H9 (cell line): ENCODE measurements around the gene SPR. TPM values are rescaled to one million over a fixed set of nuclear protein-coding genes. Genes with fewer than 3 reads are reported as not detected.

Source experiments
- DNase-seq: peaks from one replicate; pipeline ENCODE4 v3.0.0-alpha.2; 2017
- H2AFZ ChIP-seq: one replicate; pipeline ENCODE4 v1.6.1; 2013; ENCODE audit warnings: mild to moderate bottlenecking, low read length, control low read depth, moderate library complexity
- H2AK5ac ChIP-seq: 2 replicates; pipeline ENCODE4 v1.6.1; 2013; ENCODE audit warnings: low read length, control low read depth, mixed read lengths; ENCODE audit not compliant: insufficient read length
- H2BK120ac ChIP-seq: one replicate; pipeline ENCODE4 v1.6.1; 2013; ENCODE audit warnings: low read depth, mild to moderate bottlenecking, low read length, control low read depth, inconsistent platforms; ENCODE audit not compliant: poor library complexity, severe bottlenecking
- H2BK12ac ChIP-seq: 2 replicates; pipeline ENCODE4 v1.6.1; 2013; ENCODE audit warnings: low read length, control low read depth, mixed read lengths, low read depth; ENCODE audit not compliant: insufficient read length
- H2BK15ac ChIP-seq: 2 replicates; pipeline ENCODE4 v1.6.1; 2013; ENCODE audit warnings: low read depth, low read length, control low read depth
- H2BK20ac ChIP-seq: one replicate; pipeline ENCODE4 v1.6.1; 2013; ENCODE audit warnings: low read depth, mild to moderate bottlenecking, low read length, control low read depth, inconsistent platforms; ENCODE audit not compliant: poor library complexity, severe bottlenecking
- H2BK5ac ChIP-seq: 2 replicates; pipeline ENCODE4 v1.6.1; 2013; ENCODE audit warnings: low read length, control low read depth, mixed read lengths; ENCODE audit not compliant: insufficient read length
- H3K14ac ChIP-seq: 2 replicates; pipeline ENCODE4 v1.6.1; 2013; ENCODE audit warnings: low read length, control low read depth; ENCODE audit not compliant: insufficient read depth
- H3K18ac ChIP-seq: 2 replicates; pipeline ENCODE4 v1.6.1; 2013; ENCODE audit warnings: low read depth, mild to moderate bottlenecking, mixed read lengths, low read length, control low read depth; ENCODE audit not compliant: insufficient read length
- H3K23ac ChIP-seq: 2 replicates; pipeline ENCODE4 v1.6.1; 2013; ENCODE audit warnings: low read length, control low read depth, mixed read lengths, low read depth; ENCODE audit not compliant: insufficient read length
- H3K23me2 ChIP-seq: 2 replicates; pipeline ENCODE4 v1.6.1; 2013; ENCODE audit warnings: low read depth, mild to moderate bottlenecking, mixed read lengths, low read length, control low read depth; ENCODE audit not compliant: insufficient read length, poor library complexity, severe bottlenecking
- H3K27ac ChIP-seq: 2 replicates; pipeline ENCODE4 v1.5.1; 2013; ENCODE audit warnings: low read length, control low read depth, mixed read lengths, low read depth; ENCODE audit not compliant: insufficient read length
- H3K27me3 ChIP-seq: 2 replicates; pipeline ENCODE4 v1.6.1; 2013; ENCODE audit warnings: low read length, control low read depth, inconsistent platforms; ENCODE audit not compliant: insufficient read depth
- H3K4ac ChIP-seq: 2 replicates; pipeline ENCODE4 v1.6.1; 2013; ENCODE audit warnings: low read depth, mild to moderate bottlenecking, control low read depth, inconsistent platforms, low read length, moderate library complexity
- H3K4me1 ChIP-seq: 2 replicates; pipeline ENCODE4 v1.6.1; 2013; ENCODE audit warnings: low read length, control low read depth, inconsistent platforms; ENCODE audit not compliant: insufficient read depth
- H3K4me2 ChIP-seq: 2 replicates; pipeline ENCODE4 v1.6.1; 2013; ENCODE audit warnings: low read length, control low read depth, mixed read lengths; ENCODE audit not compliant: insufficient read length, insufficient read depth
- H3K56ac ChIP-seq: 2 replicates; pipeline ENCODE4 v1.6.1; 2013; ENCODE audit warnings: low read depth, mild to moderate bottlenecking, mixed read lengths, low read length, control low read depth; ENCODE audit not compliant: insufficient read length
- H3K79me1 ChIP-seq: 2 replicates; pipeline ENCODE4 v1.6.1; 2013; ENCODE audit warnings: low read depth, mild to moderate bottlenecking, moderate library complexity, low read length, control low read depth, inconsistent platforms; ENCODE audit not compliant: insufficient read depth, poor library complexity, severe bottlenecking
- H3K79me2 ChIP-seq: 2 replicates; pipeline ENCODE4 v1.6.1; 2013; ENCODE audit warnings: low read length, control low read depth, inconsistent platforms; ENCODE audit not compliant: insufficient read depth
- H3K9ac ChIP-seq: 2 replicates; pipeline ENCODE4 v1.6.1; 2013; ENCODE audit warnings: low read length, control low read depth, mixed read lengths; ENCODE audit not compliant: insufficient read length; ENCODE audit errors: extremely low read depth
- H3K9me3 ChIP-seq: one replicate; pipeline ENCODE4 v1.6.1; 2013; ENCODE audit warnings: low read depth, low read length, inconsistent platforms; ENCODE audit not compliant: control insufficient read depth
- H3T11ph ChIP-seq: one replicate; pipeline ENCODE4 v1.6.1; 2013; ENCODE audit warnings: mild to moderate bottlenecking, low read length, control low read depth, inconsistent platforms
- H4K20me1 ChIP-seq: one replicate; pipeline ENCODE4 v1.6.1; 2013; ENCODE audit not compliant: control insufficient read depth, insufficient read length, insufficient read depth
- H4K5ac ChIP-seq: 2 replicates; pipeline ENCODE4 v1.6.1; 2013; ENCODE audit warnings: low read depth, mild to moderate bottlenecking, mixed read lengths, low read length, control low read depth; ENCODE audit not compliant: insufficient read length
- H4K8ac ChIP-seq: replicated peaks from 2 replicates; pipeline ENCODE4 v1.6.1; 2013; ENCODE audit warnings: low read length, control low read depth, mixed read lengths, low read depth; ENCODE audit not compliant: insufficient read length
- H4K91ac ChIP-seq: 2 replicates; pipeline ENCODE4 v1.6.1; 2013; ENCODE audit warnings: low read depth, mild to moderate bottlenecking, moderate library complexity, mixed read lengths, low read length, control low read depth; ENCODE audit not compliant: insufficient read length
- H3K27ac Mint-ChIP-seq, 3 experiments: 2 replicates in 2 of 3; 3 replicates in 1 of 3; pipeline ENCODE4 v1.8.0; 2020 to 2021; ENCODE audit warnings: mixed read lengths in 3 of 3, mild to moderate bottlenecking in 1 of 3, moderate library complexity in 1 of 3
- H3K27me3 Mint-ChIP-seq: 2 replicates; pipeline ENCODE4 v1.8.0; 2021; ENCODE audit warnings: low read depth, mild to moderate bottlenecking, moderate library complexity, mixed read lengths
- H3K36me3 Mint-ChIP-seq, 3 experiments: 2 replicates in 2 of 3; 3 replicates in 1 of 3; pipeline ENCODE4 v1.8.0; 2020 to 2021; ENCODE audit warnings: low read depth in 3 of 3, mixed read lengths in 3 of 3; ENCODE audit not compliant: insufficient read depth in 1 of 3
- H3K4me1 Mint-ChIP-seq, 2 experiments: 2 replicates each; pipeline ENCODE4 v1.8.0; 2020; ENCODE audit warnings: mixed read lengths in 2 of 2
- H3K4me3 Mint-ChIP-seq, 2 experiments: 2 replicates in 1 of 2; 3 replicates in 1 of 2; pipeline ENCODE4 v1.8.0; 2020 to 2021; ENCODE audit warnings: mild to moderate bottlenecking in 2 of 2, mixed read lengths in 2 of 2, moderate library complexity in 1 of 2
- H3K9me3 Mint-ChIP-seq, 2 experiments: 2 replicates in 1 of 2; 3 replicates in 1 of 2; pipeline ENCODE4 v1.8.0; 2020; ENCODE audit warnings: mild to moderate bottlenecking in 2 of 2, mixed read lengths in 2 of 2, moderate library complexity in 1 of 2
- WGBS: extraction: QIAGEN DNeasy Blood & Tissue Kit; methylation state at CpG from one replicate; pipeline ENCODE4 v1.1.7; 2013; ENCODE audit warnings: missing lambda C conversion rate, low lambda C conversion rate, mixed read lengths; ENCODE audit not compliant: insufficient read length; ENCODE audit errors: extremely low coverage; 5-methylcytosine and 5-hydroxymethylcytosine counted together
- total RNA-seq: library from RNA; stranded (reverse); gene quantifications from 2 replicates; pipeline ENCODE4 v1.2.1, GENCODE V29; 2021
- TF ChIP-seq, protein P1 (sequence below): fragments of 200-600 bp; sonication (generic); conservative IDR thresholded peaks from 3 replicates; pipeline ENCODE4 v1.8.0; 2021; ENCODE audit warnings: antibody characterized with exemption, mild to moderate bottlenecking

The SPR gene
- total RNA-seq, 1 experiment from 2014 or later, result 7.3 TPM

- Histone ChIP-seq H3K4me1 (peaks cover 11% of the 10 kb centered on the region), H3K56ac (no peak overlapping the region), H3K4ac (no peak overlapping the region), H3K79me1 (no peaks in the 10 kb centered on the region), H2BK5ac (no peak overlapping the region), H4K20me1 (no peaks in the 10 kb centered on the region), H2AFZ (no peak overlapping the region), H3K18ac (no peak overlapping the region), H3K27me3 (peaks cover 70% of the 10 kb centered on the region), H3K23ac (no peak overlapping the region), H2AK5ac (no peak overlapping the region), H2BK120ac (no peak overlapping the region), H3K27ac (no peak overlapping the region), H3K14ac (no peak overlapping the region), H2BK12ac (no peak overlapping the region), H3T11ph (no peak overlapping the region), H2BK20ac (no peak overlapping the region), H3K9me3 (no peaks in the 10 kb centered on the region), H3K23me2 (peaks cover 38% of the 10 kb centered on the region), H3K9ac (no peak overlapping the region), H4K91ac (no peak overlapping the region), H4K8ac (no peak overlapping the region), H2BK15ac (no peak overlapping the region), H3K4me2 (peak overlapping the region; percentile 76), H4K5ac (no peak overlapping the region), H3K79me2 (no peaks in the 10 kb centered on the region)
- DNase-seq, result peak; percentile 83
- TF ChIP-seq, protein P1, sequence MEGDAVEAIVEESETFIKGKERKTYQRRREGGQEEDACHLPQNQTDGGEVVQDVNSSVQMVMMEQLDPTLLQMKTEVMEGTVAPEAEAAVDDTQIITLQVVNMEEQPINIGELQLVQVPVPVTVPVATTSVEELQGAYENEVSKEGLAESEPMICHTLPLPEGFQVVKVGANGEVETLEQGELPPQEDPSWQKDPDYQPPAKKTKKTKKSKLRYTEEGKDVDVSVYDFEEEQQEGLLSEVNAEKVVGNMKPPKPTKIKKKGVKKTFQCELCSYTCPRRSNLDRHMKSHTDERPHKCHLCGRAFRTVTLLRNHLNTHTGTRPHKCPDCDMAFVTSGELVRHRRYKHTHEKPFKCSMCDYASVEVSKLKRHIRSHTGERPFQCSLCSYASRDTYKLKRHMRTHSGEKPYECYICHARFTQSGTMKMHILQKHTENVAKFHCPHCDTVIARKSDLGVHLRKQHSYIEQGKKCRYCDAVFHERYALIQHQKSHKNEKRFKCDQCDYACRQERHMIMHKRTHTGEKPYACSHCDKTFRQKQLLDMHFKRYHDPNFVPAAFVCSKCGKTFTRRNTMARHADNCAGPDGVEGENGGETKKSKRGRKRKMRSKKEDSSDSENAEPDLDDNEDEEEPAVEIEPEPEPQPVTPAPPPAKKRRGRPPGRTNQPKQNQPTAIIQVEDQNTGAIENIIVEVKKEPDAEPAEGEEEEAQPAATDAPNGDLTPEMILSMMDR, result no peak
- Mint-ChIP-seq H3K4me1 (peaks cover 24 to 45% of the 10 kb centered on the region in 2 experiments), H3K9me3 (peaks cover 0 to 4% of the 10 kb centered on the region in 2 experiments; a peak in 2 of 5 replicates), H3K36me3 (no peaks in the 10 kb centered on the region), H3K27ac (no peak overlapping the region), H3K27me3 (peaks cover 61% of the 10 kb centered on the region), H3K4me3 (peak overlapping the region; percentile 66 to 90)
- no CpG with 5 or more reads among the region's 86 CpGs for WGBS
Measured at GRCh38 chr2:72915907-72916742, 28.9 kb downstream of the SPR start.
